Measurements from ENCODE around the gene TTC7B.

Gene TTC7B

DNA sequence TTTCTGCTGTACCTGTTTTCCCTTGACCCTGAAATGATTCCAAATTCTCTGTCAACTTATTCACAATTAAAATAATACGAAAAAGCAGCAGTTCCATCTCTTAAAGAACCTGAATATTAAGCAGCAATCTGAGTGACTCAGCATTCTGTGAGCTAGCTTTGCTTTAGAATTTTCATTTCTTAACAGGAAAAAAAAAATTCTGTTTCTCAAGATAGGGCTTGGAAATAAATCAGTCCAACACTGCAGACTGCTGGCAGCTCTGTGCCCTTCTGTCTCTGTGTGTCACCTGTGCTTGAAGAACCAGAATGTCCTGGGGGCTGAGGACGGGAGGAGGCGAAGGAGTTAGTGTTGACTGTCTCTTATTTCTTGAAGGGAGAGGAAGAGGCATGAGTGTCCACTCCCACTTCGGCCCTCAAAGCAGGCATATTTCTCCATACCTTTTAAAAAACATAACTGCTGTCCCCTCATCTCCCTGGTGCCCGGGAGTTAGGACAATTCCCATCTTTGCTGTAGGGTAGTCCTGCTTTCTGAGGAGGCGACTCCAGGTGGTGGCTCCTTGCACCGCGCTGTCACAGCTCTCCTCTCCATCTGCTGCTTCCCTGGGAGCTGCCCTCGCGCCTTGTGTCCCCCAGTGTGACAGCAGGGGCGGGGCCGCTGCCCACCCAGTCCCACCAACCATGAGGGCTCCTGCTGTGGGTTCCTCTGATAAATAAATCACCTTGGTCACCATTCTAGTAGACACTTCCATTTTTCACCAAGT is 216.3 kb downstream of the TTC7B start:
- DNase-seq (ENCODE audit: low spot score): peak; percentile 67

DNA sequence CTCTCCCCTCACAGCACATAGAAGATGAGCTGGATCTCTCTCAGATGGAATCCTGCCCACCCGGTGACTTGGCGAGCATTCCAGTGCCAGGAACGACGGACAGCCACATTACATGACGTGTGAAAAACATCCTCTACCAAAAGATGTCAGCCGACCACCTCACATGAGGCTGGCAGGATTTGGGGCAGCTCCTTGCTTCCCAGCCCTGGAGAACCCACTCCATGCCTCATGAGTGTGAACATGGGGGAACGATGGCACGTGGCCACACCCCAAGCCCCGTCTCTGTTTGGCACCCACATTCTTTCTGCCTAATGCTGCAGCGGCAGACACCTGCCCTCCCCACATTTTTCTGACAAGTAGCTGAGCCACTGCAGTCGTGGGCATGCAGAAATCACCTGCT is 216.9 kb downstream of the TTC7B start:
- no peak for DNase-seq (ENCODE audit: low spot score)

DNA sequence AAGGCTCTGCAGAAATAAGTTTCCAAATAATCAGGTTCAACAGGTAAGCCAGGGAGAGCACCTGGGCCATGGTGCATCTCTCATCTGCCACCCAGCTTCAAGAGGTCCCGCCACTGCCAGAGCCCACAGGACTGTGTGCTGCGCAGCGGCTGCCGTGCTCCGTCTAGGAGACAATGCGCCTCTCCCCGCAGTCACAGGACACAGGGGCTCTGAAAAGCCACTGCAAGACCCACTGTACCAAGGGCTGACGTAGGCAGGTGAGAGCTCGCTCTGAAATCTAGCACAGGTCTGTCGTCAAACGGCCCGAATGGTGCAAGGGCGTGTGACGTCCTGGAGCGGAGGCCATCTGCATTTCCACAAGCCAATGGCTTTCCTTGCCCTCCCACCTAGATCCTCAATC is 218.3 kb downstream of the TTC7B start:
- DNase-seq (ENCODE audit: low spot score): no peak

DNA sequence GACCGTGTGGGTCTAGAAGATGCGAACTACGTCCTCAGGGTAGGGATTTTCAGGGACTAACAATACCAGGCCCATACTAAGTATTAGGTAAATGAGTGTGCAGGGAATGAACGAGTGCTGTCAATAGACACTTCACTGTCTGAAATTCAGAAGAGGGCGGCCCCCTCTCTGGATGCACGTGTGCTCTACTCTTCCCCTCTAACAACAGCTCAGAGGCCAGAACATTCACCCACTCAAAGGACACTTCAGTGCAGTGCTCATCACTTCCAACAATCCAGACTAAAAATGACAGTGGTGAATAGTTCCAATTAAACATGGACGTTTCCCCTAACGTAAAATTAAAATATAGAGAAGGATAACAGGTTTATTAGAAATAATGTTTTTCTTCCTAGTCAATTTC is 219.5 kb downstream of the TTC7B start:
- no peak for DNase-seq (ENCODE audit: low spot score)

DNA sequence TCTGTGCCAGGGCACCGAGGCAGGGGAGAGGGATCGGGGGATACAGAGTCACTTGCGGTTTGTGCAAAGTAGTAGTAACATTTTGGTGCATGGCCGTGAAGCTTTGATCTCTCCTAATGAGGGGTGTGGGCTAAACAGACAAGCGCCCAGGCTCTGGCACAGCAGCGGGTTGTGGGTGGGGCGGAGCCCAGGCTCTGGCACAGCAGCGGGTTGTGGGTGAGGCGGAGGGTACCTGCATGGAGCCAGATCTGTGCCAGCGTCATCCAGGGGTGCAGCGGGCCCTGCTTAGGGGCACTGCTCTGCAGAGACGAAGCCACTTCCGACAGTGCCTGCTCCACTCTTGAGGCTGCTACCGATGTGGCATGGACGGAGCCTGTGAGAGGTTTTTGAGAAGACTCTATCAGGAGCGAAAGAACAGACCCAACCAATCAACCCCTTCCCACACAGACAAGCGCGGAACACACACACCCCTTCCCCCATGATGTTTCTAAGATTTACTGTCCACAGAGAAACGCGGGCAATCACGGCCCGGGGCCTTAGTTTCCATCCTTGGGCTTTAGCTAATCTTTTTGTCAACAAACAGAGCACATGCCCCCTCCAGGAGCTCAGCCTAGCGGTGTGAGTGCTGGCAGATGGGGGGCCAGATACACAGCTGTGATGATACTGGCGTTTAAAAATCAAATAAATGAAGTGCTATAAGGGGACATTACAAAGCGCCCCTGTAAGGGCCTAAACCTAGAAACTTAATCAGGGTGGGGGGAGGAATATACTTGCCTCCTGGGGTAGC is 222.8 kb downstream of the TTC7B start:
- DNase-seq (ENCODE audit: low spot score): no peak

DNA sequence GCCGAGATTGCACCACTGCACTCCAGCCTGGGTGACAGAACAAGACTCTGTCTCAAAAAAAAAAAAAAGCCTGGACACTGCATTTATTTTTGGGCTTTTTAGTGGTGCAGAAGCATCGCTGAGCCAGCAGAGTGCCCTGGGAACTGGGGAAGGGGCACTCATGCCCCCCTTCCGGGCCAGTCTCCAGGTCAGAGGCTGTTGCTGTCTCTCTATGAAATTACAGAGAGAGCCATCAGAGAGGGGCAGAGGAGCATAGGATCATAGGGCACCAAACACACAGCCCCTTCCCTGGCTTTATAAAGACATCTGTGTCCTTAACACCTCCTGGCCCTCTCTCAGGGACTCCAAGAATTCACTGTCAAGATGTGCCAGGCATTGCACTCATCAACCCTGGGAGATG is 223.6 kb downstream of the TTC7B start:
- DNase-seq (ENCODE audit: low spot score): no peak

DNA sequence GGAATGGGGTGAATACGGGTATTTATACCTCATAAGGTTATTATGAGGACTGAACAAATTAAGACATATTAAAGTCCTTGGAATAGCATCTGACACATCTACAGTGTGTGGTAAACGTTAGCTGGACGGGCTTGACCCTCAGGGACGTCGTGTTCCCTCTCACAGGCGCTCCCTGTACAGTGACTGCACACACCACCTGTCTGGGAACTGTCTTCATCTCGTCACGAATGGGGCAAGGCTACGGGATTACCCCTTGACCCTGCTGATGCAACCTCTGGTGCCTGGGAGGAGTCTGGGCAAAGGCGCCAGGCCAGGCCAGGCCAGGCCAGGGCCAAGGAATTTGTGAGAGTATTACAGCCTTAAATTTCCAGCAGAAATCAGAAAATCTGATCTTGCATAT is 228.3 kb downstream of the TTC7B start:
- no peak for DNase-seq (ENCODE audit: low spot score)

DNA sequence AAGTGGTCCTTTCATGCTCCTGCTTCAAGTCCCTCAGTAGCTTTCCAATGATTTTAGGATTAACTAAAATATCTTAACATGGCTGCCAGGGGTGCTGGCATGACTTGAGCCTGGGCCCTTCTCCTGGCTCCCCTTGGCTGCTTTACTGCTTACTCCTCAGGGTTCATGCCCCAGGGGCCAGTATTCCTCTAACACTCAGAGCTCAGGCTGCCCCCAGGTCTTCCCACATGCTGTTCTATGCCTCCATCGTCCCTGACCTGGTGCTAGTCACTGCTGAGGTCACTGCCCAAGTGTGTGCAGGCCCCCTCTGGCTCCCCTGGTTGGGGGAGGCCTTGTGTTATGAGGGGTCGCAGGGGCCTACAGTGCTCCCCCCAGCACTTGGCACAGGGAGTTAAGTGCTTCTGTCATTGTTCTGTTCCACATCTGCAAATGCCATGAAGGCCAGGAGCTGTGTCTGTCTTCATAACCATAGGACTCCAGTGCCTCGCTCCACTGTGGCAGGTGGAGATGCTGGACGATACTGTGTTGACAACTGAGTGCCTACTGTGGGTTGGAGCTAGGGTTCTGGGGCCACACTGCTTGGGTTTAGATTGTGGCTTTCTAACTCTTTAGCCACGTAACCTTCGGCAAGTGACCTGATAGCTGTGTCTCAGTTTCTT is 228.8 kb downstream of the TTC7B start:
- DNase-seq (ENCODE audit: low spot score): no peak

DNA sequence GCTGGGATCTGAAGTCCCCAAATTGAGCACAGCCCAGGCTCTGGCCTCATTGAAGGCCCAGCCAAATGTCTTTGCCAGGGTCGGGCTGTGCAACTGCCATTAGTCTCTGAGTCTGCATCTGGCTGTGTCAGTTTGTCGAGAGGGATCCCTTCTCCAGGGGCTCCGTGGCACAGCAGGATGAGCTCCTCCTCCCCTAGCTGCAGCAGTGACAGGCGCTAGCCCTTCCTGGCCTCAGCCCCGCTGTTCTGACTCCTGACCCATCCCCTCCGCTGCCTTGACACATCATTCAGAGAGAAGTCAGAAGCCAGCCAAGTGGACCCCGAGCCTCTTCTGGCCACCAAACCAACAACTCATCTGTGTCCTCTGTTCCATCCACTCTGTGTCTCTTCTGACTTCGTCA is 231.1 kb downstream of the TTC7B start:
- no peak for DNase-seq (ENCODE audit: low spot score)

DNA sequence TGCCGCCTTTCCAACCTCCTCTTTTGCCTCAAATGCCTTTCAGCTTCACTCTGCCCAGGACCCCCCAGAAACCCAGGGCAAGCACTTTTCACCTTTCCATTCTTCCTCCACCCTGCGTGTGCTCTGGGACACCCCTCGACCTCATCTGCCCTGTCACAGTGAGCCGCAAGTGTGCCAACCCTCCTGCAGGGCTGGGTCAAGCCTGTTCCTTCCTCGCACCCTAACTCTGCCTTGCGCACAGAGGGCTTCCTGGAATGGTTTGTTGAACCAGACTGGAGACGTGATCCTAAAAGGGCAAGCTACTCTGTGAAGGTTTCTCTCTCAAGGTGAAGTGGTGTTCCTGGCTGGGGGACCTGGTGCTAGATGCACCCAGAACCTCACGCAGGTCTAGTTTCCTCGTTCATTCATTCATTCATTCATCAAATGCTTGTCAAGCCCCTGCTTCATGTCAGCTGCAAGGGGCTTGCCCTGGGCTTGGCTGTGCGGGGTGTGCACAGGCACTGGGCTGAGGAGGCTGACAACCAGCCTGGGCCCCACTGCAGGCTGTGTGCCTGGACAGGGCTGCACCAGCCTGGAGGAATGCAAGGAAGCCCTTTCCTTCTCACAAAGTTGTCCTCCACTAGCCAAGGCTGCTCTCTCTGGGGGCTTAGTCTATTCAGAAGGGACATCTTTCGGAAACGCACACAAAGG is 232.2 kb downstream of the TTC7B start:
- no peak for DNase-seq (ENCODE audit: low spot score)

DNA sequence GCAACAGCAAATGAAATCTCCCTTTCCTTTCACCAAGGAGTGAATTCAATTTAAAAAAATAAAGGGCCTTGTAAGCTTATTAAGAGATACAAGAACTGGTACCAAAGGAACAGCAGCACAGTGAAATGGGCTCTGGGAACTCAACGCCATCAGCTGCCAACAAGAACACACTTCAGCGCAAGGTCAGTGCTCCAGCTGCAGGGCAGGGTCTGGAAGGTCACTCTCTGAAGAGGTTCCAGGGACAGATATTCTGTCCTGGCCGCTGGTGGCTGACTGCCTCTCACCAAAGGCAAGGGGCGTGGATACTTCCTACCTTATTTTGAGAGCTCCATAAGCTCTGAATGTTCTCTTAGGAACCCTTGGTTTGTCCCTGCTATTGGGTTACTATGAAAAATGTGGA is 232.8 kb downstream of the TTC7B start:
- no peak for DNase-seq (ENCODE audit: low spot score)

DNA sequence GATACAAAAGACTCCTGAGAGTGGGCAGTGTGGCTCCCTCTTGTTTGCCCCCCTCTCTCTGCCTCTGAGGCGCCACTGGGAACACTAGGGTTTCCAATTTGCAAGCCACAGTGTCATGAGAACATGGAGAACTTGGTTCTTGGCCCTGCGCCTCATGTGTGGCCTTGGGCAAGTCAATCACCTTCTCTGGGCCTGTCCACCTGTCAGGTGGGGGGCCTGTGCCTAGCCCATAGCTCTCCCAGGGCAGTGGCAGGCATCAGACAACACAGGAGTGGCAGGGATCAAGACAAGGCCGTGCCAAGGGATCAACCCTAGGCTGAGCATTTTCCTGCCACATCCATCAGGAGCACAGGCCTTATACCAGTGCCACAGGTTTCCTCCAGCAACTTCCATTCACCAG is 234.1 kb downstream of the TTC7B start:
- no peak for DNase-seq (ENCODE audit: low spot score)

DNA sequence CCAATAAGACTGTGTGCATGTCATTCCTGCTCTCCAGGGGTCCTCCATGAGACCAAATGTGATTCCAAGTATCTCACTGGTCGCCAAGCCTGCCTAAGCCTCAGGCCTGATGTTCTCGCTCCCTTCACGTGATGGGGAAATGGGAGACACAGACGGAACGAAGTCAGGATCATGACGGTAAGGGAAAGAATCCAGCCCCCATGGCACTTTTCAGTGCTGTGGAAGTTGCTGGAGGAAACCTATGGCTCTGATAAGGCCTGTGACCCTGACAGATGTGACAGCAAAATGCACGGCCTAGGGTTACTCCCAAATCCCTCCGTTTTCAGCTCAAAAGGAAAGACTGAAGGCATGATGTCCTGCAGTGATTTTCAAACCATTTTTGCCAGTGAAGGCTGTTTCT is 234.5 kb downstream of the TTC7B start:
- DNase-seq (ENCODE audit: low spot score): no peak

DNA sequence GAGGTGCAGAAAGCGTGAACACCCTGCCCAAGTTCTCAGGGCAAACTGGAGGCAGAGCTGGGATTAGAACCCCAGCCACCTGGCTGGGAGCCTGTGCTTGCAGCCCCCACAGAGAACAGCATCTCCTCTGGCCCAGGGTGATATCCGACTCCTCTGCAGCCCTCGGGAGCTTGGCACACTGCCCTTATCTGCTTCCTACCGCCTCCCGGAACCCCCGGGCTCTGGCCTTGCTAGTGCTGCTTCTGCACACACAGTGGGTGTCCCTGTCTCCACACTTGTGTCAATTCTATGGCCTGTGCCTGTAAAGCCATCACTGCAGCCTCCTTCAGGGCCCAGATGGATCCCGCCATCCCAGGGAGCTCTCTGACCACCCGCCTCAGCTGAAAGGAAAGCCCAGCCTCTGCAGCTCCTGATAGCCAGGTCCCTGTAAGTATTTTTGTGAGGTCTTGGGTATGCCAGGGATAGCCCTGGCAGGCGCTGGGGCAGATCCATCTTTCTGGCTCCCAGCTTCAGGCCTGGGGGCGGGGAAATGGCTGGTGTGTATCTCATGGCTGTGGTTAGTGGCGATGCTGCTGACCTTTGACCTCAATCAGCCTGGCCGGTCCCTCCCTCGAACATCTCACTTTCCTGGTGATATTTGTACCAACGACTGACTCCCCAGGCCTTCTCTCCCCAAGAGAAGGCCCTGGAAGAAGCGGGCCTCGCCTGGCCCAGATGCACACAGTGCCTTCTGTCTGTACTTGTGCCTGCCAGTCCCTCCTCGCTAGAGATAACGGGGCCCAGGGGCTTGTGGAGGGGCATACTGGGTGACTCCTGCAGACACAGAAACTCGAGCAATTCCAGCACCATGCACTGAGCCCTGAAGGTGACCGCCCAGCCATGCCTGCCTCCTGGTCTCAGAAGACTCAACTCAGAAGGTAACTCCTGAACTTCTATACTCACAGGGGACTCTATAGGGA is 235.6 kb downstream of the TTC7B start:
- DNase-seq (ENCODE audit: low spot score): no peak

DNA sequence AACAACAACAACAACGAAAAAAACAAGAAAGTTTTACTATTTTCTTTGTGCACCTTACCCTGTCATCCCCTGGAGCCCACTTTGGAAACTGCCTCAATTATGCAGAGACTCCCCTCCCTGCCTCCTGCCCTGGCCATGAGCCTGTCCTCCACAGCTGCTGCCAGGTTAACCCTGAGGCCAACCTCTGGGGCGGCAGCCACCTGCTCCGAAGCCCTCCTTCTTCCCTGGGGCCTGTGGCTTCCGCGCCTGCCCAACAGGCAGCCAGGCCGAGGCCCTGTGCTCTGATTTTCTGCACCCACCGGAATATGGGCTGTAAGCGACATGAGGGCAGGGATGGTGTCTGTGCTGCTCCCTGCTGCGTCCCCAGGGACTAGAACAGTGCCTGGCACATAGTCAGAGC is 236.4 kb downstream of the TTC7B start:
- no peak for DNase-seq (ENCODE audit: low spot score)

DNA sequence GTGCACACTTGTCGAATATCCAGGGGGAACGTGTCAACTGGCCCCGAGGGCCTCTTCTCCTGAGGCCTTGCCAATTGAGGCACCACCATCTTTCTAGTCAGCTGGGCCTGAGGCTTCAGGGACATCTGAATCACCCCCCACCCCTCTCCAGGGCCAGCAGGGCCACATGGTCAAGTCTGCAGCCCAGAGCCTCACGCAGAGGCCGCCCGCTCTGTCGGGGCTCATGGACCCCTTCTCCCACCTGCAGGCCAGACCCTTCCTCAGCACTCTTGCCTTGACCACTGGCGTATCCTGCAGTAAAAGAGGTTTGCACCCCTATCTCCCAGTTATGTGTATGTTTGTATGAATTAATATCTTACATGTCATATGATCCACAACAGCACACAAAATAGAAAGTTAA is 237.1 kb downstream of the TTC7B start:
- no peak for DNase-seq (ENCODE audit: low spot score)

DNA sequence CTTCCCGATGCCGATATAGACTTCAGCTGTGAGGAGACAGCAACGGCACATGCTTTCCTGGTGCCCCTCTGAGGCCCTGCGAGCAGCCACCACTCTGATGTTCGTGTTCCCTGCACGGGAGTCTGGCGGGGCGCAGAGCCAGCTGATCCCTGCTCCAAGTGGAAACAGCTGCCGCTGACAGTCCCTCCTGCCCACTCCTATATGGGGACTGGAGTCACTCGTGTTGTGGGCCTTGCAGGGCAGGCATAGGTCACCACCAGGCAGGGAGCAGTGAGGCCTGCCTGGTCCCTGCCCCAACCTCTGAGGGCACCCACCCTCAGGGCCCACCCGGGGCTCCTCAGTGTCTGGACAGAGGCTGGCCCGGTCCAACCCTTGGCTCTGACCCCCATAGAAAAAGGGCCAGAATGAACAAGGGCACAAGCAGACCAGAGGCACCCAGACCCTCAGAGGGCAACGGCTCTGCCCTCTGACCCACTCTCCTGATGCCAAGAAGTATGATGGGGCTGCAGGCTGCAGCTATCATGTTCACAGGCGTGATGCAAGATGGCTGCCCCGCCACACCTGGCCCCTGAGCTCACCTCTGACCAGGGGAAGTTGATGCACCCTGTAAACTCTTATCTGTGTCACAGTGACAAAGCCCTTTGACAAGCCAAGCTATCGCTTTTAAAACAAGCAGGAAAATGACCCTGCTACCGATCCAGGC is 237.8 kb downstream of the TTC7B start:
- peak; percentile 28 for DNase-seq (ENCODE audit: low spot score)

DNA sequence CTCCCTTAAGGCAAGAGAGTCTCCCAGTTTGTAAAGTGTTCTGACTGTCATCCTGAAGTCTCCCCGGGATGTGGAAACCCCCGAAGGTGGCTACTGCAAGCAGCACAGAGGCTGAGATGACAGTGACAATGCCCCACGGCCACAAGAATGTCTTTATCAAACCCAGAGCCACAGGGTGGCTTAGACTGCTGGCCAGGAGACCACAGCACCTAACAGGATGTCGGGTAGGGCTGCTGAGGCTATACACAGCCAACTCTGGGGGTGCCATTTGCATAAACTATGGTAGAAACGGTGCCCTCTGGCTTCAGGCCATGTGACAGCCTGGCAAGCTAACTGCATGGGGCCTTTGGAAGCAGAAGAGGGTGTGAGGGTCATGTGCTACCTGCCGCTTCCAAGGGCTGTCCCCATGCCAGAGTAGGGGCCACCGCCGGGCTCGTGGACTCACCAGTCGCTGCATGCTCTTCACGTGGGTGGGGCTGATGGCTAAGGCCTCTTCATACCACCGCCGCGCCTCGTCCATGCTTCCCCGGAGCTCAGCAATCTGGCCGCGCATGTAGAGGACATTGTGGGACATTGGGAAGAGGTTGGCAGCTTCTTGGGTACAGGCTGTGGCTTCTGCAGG is 238.5 kb downstream of the TTC7B start:
- DNase-seq (ENCODE audit: low spot score): peak; percentile 34

DNA sequence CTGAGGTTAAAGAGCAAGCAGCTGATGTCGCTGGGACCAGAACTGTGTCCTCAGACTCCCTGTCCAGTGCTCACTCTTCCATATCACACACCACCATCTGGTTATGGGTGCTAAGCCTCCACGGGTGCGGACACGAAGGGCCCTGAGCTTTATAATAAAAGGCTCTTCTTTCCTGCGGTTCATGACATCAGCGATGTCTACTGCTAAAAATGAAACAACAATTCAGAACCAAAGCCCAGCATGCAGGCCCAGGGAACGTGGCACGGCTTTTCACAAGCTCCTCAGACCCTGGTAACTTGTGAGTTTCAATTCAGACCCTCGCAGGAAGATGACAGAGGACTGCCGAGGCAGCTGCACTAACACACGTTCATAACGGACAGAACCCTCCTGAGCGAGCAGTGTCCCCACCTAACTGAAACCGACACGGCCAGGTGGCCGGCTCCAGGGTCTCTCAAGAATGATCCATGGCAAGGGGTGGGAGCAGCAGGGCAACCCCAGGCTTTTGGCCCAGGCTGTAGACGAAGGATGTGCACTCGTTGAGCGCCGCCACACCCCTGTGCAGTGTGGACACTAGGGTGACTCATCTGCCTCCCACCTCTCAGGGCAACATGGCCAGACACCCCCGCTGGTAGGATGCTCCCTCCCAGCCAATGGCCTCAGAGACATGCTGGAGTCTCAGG is 239.1 kb downstream of the TTC7B start:
- peak; percentile 48 for DNase-seq (ENCODE audit: low spot score)

DNA sequence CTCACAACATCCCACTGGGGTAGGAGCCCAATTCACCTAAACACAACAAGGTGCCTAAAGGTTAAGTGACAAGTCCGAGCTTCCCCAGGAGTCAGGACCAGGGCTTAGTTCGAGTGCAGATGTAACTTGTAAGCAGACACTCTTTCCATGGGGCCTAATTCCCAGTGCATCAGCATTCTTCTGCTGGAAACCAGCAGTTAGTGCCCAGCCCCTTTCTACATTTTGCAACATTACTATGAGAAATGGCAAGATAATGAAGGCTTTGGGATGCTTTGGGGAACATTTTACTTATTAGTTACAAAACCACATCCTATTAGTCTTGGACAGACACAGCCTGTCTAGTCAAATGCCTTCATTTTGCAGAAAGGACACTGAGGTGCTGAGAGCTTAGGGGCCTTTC is 239.6 kb downstream of the TTC7B start:
- DNase-seq (ENCODE audit: low spot score): no peak

All from pons (tissue), 1 donor.